ENCODE results near the gene SMIM10L2A.
"Not testable (repeated sequence)": the region's sequence is repeated elsewhere in the genome, so short reads cannot be mapped to it uniquely, and the experiment has no call there.

The SMIM10L2A gene

GRCh38 chrX:135453381-135453780, 31.6 kb downstream of the SMIM10L2A start:
- DNase-seq (ENCODE audit: low read depth in 2 of 2), result no peak

- DNase-seq (ENCODE audit: low read depth in 2 of 2), result no peak
Observed at GRCh38 chrX:135454816-135455215, 33.1 kb downstream of the SMIM10L2A start.

GRCh38 chrX:135461756-135462155, 40.0 kb downstream of the SMIM10L2A start:
- DNase-seq (ENCODE audit: low read depth in 2 of 2), result not testable (repeated sequence)

DNA sequence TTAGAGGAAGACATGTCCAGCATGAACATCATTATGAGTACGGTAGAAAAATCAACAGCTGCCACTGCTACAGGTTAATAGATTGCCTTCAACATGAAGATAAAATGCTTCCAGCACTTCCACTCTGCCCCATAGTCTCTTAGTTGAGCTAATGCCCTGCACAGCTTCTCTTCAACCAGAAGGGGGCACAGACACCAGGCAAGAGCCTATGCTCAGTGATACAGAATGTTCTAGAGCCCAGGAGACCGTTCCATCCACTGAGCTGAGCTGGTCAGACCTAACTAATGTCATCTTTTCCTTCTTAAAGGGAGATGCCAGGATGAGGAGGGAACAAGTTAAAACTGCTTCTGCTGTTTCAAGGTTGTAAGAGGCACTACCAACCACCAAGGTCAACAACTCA, 42.2 kb downstream of the SMIM10L2A start:
- DNase-seq (ENCODE audit: low read depth in 2 of 2), result no peak

GRCh38 chrX:135476378-135476777, 54.6 kb downstream of the SMIM10L2A start:
- DNase-seq (ENCODE audit: low read depth in 2 of 2), result no peak

DNA sequence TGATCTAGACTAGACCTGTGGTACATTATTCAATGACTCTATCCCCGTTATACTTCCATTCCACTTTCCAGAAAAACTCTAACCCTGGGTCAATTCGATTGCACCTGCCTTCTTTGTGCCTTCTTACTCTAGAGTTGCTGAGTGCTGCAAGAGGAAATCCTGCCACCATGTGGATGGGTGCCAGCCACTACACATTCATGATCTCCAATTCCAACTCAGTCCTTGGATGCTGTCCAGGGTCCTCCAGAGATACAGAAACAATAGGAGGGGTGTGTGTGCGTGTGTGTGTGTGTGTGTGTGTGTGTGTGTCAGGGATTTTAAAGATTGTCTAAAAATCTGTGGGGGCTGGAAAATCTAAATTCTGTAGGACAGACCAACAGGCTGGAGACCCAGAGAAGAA, 55.8 kb downstream of the SMIM10L2A start:
- DNase-seq (ENCODE audit: low read depth in 2 of 2), result peak in 1 of 2 experiments; percentile 6
